Measurements from ENCODE around the gene ADARB1.
A peak's percentile ranks its signal among the peaks of the same experiment; 100 is the strongest.
"Not testable (repeated sequence)": the region's sequence is repeated elsewhere in the genome, so short reads cannot be mapped to it uniquely, and the experiment has no call there.

The ADARB1 gene

DNA sequence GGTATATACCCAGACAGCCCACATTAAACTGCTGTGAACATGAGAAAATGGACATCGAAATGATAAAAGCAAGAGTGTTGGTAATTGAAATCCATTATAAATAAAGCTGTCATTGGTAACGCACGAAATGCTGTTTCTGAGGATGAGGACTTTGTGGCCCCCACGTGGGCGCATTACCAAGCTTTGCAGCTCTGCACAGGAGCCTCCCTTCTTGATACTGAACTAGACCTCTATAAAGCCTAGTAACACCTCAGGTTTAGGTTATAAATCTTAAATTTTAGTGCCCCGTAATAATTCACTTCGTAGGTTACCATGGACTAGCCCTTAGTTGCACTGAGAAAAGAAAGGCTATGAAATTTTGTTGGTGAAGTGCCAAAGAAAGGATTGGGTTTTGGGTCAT lies 45.4 kb downstream of the ADARB1 start:
- no peak for DNase-seq

DNA sequence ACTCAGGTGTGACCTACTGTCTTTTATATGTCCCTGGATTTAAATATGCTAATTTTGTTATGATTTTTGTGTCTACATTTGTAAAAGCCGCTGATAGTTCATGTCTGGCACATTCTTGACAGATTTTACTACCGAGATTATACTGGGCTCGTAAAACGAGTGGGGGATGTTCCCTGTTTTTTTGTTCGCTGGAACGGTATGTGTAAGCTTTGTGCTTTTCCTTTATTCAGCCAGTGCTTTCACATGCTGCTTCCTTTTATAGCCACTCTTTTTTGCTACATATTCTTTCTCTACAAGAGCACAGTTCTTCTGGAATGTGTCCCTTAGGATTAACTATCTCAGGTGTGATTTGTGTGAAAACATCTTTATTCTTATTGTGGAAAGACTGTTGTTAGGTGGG lies 46.6 kb downstream of the ADARB1 start:
- DNase-seq, result no peak

DNA sequence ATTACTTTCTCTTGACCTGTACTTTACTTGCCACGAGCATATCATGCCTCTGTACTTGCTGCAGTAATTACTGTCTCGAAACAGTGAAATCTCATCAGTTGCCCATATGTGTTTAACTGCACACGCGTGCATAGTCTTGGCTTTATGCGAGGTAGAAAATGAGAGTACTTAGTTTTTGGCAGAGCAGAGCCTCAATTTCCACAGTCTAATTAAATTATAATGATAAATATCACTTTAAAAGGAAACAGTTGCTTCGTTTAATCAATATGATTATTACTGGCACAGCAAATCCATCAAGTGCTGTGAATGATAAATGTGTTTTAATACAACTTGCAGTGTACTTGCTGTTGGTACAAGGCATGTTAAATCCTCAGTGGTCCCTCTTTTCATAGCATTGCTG lies 47.6 kb downstream of the ADARB1 start:
- DNase-seq, result no peak

DNA sequence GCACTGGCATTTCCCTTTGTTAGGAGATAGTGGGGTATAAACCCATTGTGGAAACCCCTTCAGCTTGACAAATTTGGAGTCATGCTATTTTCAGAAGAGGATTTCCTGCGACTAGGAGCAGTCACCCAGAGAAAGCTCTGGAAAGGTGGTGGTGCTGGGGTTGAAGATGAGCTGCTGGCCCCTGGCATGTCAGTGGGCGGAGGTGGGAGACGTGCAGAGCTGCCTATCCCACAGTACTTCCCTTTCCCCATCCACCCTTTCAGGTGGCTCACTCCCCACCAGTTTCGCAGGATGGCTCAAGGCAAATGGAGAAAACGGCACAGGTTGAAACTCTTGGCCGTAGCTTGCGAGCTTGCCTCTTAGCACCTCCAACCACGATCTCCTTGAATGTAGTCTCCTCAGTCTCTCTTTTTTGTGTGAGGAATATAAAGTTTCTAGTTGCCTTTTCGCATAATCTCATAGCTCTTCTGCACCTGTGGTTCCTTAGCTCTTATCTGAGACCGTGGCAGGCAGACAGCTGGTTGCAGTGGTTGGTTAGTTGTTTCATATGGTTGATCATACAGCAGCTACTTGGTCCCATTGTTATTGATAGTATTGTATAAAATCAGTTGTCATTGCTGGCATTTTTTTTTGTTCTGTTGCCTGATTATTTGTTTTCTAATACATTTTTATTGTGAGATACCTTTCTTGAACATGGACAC lies 48.2 kb downstream of the ADARB1 start:
- no peak for DNase-seq

DNA sequence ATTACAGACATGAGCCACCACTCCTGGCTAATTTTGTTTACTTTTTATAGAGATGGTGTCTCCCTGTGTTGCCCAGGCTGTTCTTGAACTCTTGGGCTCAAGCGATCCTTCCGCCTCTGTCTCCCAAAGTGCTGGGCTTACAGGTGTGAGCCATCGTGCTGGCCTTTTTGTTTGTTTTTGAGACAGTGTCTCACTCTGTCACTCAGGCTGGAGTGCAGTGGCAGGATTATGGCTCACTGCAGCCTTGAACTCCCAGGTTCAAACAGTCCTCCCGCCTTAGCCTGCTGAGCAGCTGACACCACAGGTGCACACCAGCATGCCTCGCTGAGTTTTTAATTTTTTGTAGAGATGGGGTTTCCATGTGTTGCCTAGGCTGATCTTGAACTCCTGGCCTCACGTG lies 49.1 kb downstream of the ADARB1 start:
- no peak for DNase-seq

DNA sequence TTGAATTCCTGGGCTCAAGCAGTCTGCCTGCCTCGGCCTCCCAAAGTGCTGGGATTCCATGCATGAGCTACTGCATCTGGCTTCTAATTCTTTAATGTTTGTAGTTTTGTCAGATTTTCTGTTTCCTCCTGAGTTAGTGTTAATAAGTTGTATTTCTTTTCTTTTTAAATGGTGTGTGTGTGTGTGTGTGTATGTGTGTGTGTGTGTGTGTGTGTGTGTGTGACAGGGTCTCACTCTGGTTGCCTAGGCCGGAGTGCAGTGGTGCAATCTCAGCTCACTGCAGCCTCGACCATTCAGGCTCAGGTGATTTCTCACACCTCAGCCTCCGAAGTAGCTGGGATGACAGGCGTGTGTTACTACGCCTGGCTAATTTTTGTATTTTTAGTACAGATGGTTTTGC lies 50.2 kb downstream of the ADARB1 start:
- DNase-seq, result no peak

DNA sequence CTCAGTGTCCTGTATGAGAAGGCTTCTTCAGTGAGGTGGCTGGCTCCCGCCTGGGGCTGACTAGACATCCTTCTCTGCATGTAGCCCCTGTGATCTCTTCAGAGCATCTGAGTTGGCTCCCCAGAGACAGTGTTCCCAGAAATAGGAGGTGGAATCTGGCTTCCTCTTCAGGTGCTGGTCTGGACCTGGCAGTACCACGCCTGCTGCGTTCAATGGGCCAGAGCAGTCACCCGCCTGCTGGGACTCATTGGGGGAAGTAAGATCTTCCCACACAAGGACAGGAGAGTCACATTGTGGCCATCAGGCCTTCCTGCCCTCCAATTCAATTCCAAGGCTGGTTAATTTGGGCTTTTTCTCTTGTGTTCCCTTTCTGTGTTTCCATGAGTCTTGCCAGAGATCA lies 51.0 kb downstream of the ADARB1 start:
- no peak for DNase-seq

DNA sequence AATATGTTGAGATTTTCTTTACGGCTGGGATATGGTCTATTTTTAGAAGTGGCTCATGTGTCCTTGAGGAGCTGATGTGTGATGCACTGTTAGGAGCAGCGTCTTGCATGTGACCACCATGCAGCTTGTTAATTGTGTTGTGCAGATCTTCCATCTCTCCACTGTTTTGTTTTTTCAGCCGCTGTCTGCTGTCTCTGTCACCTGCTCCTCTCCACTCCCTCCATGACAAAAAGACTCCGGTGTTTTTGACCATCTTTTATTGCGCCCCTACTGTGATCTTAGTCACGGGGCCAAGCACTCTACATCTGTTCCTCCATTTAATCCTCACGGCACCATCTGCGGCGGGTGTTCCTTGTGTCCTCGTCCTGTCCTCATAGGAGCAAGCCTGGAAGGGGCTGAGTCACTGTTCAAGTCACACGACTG lies 51.8 kb downstream of the ADARB1 start:
- DNase-seq, result no peak

DNA sequence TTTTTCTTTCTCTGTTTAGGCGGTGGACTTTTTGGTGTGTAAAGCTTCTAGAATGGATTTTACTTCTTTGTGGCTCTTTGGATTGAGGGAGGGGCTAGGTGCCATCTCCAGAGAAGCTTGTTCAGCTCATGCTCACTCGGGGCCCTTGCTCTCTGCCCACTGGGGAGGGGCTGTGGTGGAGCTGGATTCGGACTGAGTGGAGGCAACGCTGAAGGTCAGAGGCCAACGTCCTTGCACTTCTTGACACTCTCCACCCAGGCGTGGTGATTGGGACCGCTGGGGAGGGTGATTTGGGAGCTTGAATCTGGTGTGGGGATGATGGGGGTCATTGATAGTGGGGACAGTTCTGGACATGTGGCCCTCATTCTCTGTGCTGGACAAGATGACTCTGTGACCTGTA lies 52.6 kb downstream of the ADARB1 start:
- no peak for DNase-seq

DNA sequence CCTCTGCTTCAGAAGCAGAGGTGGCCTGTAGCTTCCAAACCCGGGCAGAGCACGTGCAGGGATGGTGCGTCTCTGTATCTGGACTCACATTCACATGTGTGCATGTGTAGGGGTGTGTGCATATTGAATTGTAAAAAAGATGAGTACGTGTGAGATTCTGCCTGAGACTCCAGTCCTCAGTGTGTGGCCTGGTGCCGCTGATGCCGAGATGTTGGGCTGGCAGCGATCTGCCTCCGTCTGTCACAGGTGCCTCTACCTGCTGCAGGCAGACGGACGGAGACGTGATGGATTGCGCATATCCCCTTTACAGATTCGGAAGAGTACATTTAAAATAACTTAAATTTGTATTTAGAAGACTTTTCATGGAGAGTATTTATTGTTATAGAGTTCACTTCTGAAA lies 53.6 kb downstream of the ADARB1 start:
- DNase-seq, result no peak

DNA sequence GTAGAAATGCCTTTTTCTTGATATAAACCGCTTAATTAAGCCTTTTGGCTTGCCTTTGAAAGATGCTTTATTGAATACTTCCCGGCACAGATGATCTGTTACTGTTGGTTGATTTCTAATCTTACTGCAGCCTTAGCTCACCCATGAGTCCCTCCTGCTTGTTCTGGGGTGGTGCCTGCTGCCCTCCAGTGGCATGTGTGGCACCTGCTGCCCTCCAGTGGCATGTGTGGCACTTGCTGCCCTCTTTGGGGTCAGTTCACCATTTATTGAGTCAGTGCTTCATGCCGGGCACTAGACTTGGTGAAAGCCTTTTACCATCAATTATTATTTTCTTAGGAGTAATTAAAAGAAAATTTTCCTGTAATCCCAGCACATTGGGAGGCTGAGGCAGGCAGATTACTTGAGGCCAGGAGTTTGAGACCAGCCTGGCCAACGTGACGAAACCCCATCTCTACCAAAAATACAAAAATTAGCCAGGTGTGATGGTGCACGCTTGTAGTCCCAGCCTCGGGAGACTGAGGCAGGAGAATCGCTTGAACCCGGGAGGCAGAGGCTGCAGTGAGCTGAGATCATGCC lies 54.3 kb downstream of the ADARB1 start:
- DNase-seq, result peak; percentile 81 to 83

DNA sequence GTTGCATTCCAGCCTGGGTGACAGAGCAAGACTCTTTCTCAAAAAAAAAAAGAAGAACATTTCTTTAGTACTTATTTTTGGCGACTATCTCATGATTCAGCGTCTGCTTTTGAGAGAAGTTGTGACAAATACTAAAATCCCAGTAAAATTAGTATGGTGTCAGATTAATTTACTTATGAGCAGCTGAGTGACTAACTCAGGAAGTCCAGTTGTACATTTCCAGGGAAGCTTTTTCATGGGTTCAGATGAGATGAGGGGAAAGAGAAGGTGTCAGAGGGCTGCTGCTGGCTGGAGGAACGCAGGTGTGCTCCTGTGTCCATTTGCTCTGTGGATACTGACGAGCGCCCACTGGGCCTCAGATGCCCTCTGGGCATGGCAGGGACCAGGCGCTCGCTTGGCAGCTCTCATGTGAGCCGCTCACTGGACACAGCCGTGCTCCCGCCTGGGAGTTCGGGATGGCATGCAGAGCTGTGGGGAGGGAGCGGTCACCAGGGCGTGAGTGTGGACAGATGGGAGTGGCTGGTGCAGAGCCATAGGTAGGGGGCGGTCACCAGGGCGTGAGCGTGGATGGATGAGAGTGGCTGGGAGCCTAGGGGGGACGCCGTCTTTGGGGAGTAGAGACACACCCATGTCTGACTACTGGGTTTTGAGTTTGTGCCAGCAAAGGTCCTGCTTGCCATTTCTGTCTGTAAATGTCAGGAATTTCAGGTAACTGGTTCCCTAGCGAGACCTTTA lies 55.0 kb downstream of the ADARB1 start:
- no peak for DNase-seq

DNA sequence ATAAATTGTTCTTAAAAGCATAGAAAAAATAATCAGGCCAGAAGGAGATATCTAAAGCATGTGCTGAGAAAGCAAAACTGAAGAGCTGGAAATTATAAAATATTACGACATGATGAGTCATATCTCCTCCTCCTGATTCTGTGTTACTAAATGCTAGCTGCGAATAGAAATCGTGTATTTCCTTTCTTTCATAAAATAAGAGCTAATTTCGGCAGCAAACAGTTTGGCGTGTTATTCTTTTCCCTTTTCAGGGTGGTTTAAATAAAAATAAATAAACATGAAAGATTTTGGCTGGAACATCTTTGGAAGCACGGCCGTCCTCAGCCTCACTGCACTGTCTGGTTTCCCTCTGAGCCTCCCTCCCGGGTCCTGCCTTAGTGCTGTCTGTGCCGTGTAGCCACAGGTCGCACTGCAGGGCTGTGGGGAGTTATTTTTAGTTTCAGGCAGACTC lies 56.0 kb downstream of the ADARB1 start:
- no peak for DNase-seq

DNA sequence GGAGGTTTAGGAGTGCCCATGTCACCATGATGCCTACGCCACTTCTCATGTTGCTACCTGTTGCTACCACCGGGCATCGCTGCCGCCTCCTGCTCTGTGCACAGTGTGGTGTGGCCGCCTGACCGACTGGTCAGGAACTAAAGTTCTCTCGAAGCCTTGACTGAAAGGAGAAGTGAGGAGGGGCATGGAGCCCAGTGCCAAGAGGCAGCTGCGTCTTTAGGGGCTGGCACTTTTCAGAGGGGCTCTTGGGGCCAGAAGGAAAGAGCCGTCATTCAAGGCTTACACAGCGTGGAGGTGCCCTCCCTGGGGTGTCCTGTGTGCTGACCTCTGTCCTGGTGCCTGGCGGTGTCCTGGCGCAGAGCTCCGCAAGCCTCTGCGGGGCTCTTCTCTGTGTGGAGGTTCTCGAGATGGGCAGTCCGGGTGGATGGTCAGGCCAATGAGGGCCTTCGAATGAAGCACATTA lies 57.2 kb downstream of the ADARB1 start:
- no peak for DNase-seq

DNA sequence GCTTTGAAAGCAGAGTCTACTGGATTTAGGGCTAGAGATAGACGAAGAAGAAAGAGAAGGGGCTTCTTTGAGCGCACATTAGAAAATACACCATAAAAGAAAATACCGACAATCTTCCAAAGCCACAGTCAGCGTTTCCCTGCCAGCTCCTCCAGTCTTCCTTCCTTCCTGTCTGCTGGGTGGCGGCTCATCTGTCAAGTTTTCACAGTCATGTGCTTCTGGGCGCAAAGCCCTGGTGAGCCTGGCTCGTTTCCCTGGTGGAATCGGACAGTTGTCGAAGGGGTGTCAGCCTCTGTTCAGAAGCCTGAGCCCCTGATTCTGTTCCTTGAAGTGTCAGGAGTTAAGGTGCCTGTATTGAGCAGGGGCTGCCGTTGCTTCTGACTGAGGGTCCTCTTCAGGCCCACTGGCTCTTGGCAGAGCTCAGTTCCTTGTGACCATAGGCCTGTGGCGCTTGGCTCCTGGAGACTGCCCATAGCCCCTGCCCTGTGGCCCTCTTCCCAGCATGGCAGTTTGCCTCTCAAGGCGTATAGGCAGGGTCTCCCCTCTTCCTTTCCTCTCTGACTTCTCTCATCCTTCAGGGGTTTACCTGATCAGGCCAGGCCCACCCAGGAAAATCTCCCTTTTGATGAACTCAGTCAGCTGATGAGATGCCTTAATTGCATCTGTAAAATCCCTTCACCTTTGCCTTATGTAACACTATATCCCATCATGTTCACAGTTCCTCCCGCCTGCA lies 58.6 kb downstream of the ADARB1 start:
- DNase-seq, result no peak

DNA sequence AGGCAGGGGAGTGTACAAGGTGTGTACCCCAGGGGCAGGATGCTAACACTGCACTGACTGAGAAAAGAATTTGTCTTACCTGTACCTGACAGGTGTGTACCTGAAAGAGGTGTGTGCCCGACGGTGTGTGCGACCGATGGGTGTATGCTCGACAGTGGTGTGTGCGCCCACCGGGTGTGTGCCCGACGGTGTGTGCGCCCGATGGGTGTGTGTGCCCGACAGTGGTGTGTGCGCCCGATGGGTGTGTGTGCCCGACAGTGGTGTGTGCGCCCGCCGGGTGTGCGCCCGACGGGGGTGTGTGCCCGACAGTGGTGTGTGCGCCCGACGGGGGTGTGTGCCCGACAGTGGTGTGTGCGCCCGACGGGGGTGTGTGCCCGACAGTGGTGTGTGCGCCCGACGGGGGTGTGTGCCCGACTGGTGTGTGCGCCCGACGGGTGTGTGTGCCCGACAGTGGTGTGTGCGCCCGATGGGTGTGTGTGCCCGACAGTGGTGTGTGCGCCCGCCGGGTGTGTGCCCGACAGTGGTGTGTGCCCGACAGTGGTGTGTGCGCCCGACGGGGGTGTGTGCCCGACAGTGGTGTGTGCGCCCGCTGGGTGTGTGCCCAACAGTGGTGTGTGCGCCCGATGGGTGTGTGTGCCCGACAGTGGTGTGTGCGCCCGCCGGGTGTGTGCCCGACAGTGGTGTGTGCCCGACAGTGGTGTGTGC lies 59.3 kb downstream of the ADARB1 start:
- DNase-seq, result not testable (repeated sequence)

DNA sequence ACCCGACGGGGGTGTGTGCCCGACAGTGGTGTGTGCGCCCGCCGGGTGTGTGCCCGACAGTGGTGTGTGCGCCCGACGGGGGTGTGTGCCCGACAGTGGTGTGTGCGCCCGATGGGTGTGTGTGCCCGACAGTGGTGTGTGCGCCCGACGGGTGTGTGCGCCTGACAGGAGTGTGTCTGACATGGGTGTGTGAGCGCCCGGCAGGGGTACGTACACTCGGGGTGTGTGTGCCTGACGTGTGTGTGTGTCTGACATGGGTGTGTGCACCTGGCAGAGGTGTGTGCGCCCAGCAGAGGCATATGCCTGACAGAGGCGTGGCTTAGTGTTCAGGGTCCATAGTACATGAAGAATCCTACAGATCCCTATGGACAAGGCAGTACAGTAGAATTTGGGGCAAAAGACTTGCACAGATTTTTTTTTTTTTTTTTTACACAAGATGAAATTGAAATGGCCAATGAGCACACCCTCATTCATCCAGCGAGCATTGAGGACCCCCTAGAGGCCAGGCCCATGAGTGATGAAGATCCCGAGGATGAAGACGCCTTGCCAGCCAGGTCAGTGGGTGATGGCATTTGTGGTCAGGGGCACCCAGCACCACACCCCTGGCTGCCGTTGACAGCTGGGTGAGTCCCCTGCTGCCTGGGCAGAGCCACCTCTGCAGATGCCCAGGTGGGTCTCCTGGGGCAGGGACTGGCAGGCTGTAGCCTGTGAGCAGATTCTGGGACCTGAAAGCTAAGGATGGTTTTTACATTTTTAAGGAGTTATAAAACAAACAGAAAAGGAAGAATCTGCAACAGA lies 60.1 kb downstream of the ADARB1 start:
- no peak for DNase-seq

DNA sequence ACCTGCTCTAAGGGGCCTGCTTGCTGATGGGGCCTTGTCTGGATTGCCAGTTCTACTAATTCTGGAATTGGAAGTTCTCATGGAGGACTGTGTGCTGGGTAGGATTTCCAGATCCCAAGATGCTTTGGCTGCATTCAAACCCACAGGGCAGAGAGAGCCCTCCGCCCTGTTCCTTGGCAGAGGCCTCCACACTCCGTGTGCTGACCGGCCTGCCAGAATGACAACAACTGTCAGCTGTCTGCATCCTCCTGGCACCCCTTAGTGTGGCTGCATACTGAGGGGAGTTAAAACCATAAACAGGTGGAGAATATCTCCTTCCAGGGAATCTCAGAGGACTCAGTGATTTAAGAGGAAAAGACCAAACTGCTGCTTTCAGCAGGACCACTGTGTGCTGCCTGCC lies 60.7 kb downstream of the ADARB1 start:
- DNase-seq, result no peak

DNA sequence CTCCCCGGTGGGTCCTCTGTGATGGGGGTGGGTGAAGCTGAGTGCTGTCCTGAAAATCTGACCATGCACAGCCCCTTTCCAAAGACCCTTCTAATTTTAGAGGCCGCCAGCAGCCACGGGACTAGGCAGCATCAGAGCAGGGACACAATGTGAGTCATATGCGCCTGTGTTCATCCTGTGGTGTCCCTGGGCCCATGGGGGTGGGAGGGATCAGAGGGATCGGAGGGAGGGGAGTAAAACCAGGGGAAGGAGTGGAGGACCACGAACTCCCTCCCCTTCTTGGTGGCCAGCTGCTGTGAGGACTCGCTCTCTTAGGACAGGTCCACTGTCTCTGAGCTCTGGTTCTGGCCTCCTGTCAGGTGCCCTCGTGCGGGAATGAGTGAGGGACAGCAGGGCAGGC lies 61.5 kb downstream of the ADARB1 start:
- no peak for DNase-seq

DNA sequence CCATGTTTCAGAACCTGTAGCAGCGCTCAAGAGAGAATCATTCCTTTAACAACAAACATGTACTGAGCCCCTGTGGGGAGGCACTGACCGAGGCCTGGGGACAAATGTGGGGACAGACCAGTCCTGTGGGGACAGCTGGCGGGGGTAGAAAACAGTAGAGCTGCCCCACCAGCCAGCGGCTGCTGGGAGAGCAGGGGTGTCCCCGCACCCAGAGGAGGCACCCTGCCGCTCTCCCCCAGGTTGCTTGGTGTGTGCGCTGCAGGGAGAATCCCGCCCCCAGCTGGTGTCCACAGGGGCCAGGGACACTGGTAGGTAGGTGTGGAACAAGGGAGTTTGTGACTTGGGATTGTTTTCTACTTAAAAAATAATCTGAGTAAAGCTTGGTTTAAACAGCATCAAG lies 62.1 kb downstream of the ADARB1 start:
- no peak for DNase-seq

DNA sequence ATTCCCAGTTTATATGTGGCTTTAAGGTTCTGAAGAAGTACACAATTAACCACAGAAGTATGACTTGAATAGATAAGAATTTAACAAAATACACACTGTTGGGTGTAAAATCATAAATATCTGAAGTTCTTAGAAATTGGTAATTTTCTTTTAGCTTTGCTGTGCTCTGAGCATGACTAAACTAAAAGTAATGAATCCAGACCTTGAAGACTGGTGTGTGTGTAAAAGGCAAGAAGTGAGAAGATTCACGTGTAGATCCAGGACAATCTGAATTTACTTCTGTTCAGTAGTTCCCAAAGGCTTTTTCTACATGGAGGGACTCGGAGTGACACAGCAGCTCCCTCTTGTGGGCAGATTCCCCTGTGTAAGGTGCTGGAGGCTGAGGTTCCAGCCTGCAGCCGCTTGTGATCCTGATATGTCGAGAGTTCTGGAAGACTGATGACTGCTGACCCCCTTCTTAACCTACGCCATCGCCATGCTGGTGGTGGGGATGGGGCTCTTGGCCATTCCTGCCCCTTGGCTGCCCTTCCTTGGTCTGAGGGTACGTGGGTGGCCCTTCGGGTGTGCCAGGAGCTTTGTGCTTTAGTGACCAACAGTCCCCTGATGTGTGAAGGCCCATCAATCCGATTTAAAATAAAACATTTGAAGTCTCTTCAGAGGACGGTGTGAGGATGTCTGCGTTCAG lies 62.7 kb downstream of the ADARB1 start:
- peak; percentile 75 to 80 for DNase-seq

DNA sequence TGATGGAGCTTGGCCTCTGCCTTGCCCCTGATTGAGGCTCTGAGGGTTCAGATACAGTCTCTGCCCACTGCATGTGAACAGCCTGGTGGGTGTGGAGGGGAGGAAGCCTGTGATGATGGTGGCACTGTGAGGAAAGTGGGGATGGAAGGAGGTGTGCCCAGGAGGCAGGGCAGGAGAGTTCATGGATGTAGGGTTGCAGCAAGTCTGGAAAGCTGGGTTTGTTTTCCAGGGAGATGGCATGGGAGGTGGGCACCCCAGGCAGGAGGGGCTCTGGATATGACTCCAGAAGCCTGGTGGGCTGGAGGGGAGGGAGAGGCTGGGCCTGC lies 63.2 kb downstream of the ADARB1 start:
- DNase-seq, result no peak
